Measurements from ENCODE around the gene KLF3. TPM values are rescaled to one million over a fixed set of nuclear protein-coding genes. Genes with fewer than 3 reads are reported as not detected.

KLF3 gene
- total RNA-seq, 2 donors from 2014 or later = 50.7 to 53.9 TPM

- DNase-seq (ENCODE audit: low spot score) = no peak
- intact Hi-C loops (cut with DNase I) = no loop called here
Measured at GRCh38 chr4:38647101-38647819, 16.7 kb upstream of the KLF3 start.

GRCh38 chr4:38650133-38650532 lies 13.9 kb upstream of the KLF3 start:
- no peak for DNase-seq (ENCODE audit: low spot score)
- intact Hi-C loops (cut with DNase I) = no loop called here

- intact Hi-C loops (cut with DNase I) = no loop called here
- DNase-seq (ENCODE audit: low spot score) = no peak
Measured at GRCh38 chr4:38654273-38654672, 9.7 kb upstream of the KLF3 start.

GRCh38 chr4:38656111-38656510 lies 7.9 kb upstream of the KLF3 start:
- intact Hi-C loops (cut with DNase I) = no loop called here

GRCh38 chr4:38659346-38659745 lies 4.7 kb upstream of the KLF3 start:
- DNase-seq (ENCODE audit: low spot score) = no peak

More at GRCh38 chr4:38656111-38656510, 7.9 kb upstream of the KLF3 start:
- no peak for DNase-seq (ENCODE audit: low spot score)

GRCh38 chr4:38660838-38661237 lies 3.2 kb upstream of the KLF3 start:
- DNase-seq (ENCODE audit: low spot score) = no peak
- intact Hi-C loops (cut with DNase I) = no loop called here

More at GRCh38 chr4:38659346-38659745, 4.7 kb upstream of the KLF3 start:
- intact Hi-C loops (cut with DNase I) = no loop called here

GRCh38 chr4:38661371-38661770 lies 2.6 kb upstream of the KLF3 start:
- DNase-seq (ENCODE audit: low spot score) = no peak
- intact Hi-C loops (cut with DNase I) = no loop called here

GRCh38 chr4:38662522-38663089 lies 1.4 kb upstream of the KLF3 start:
- DNase-seq (ENCODE audit: low spot score) = no peak
- intact Hi-C loops (cut with DNase I) = no loop called here

- peak; percentile 89 for DNase-seq (ENCODE audit: low spot score)
- intact Hi-C loops (cut with DNase I) = no loop called here
Measured at GRCh38 chr4:38663090-38663800, 754 bp upstream of the KLF3 start.

GRCh38 chr4:38664706-38665401 lies 855 bp downstream of the KLF3 start:
- peak; percentile 87 for DNase-seq (ENCODE audit: low spot score)
- intact Hi-C loops (cut with DNase I) = no loop called here

GRCh38 chr4:38665551-38666411 lies 1.8 kb downstream of the KLF3 start:
- no peak for DNase-seq (ENCODE audit: low spot score)
- intact Hi-C loops (cut with DNase I) = loop anchor here in 1 of 2 donors (2.0 kb wide), 1 partner anchor 281 kb away; no protein-coding TSS in a partner anchor

- no peak for DNase-seq (ENCODE audit: low spot score)
- intact Hi-C loops (cut with DNase I) = loop anchor here in 1 of 2 donors (2.0 kb wide), 1 partner anchor 282 kb away; no protein-coding TSS in a partner anchor
Measured at GRCh38 chr4:38666766-38667084, 2.7 kb downstream of the KLF3 start.

- intact Hi-C loops (cut with DNase I) = loop anchor here in 1 of 2 donors (2.0 kb wide), 1 partner anchor 282 kb away; no protein-coding TSS in a partner anchor
- DNase-seq (ENCODE audit: low spot score) = peak; percentile 88
Measured at GRCh38 chr4:38667085-38667893, 3.3 kb downstream of the KLF3 start.

- no peak for DNase-seq (ENCODE audit: low spot score)
- intact Hi-C loops (cut with DNase I) = no loop called here
Measured at GRCh38 chr4:38668203-38668971, 4.4 kb downstream of the KLF3 start.

GRCh38 chr4:38669208-38669607 lies 5.2 kb downstream of the KLF3 start:
- DNase-seq (ENCODE audit: low spot score) = no peak
- intact Hi-C loops (cut with DNase I) = no loop called here

- DNase-seq (ENCODE audit: low spot score) = no peak
- intact Hi-C loops (cut with DNase I) = loop anchor here (5.0 to 10.0 kb wide), 4 partner anchors 348 to 606 kb away; no protein-coding TSS in a partner anchor
Measured at GRCh38 chr4:38670109-38670901, 6.3 kb downstream of the KLF3 start.

Measured in posterior vena cava (tissue), 2 donors.